ENCODE measurements around the gene VAMP4.

Gene VAMP4, protein sequence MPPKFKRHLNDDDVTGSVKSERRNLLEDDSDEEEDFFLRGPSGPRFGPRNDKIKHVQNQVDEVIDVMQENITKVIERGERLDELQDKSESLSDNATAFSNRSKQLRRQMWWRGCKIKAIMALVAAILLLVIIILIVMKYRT

DNA sequence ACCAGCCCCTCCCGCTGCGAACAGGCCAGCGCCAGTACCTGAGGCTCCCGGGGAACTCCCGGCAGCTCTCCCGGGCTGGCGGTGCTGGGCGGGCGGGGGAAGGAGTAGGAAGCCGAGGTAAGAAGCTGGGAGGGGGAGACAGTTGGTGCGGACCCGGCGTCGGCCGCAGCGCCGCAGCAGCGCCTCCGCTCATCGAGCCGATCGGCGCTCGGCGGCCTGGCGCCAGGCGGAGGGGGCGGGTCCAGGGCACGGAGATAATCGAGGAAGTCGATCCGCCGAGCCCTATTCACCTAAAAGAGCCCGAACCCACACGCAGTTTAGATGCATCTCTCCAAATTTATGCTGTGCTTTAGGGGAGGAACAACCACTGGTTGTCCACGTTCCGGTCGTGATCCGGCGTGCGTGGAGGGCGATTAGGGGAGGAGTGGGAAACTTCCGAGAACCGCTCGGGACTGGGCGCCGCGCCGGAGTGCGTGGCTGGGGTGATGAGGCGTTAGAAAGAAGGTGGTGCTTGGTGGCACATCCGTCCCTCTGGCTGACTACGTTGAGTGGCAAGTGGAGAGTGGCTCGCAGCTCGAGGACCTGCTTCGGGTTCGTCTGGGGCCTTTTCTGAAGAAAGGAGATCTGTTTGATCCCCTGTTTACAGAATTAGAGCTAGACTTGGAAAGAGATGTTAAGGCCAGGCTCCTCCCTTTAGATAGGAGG is at the start of gene VAMP4:
TSS of gene VAMP4 (minus strand) at position 194 of the 705 bp plus-strand sequence. CDS start 3,651 bp downstream, outside the sequence.
- peak within 1 kb of the TSS; percentile 100 for H3K4me3 ChIP-seq (ENCODE audit: low read depth, low read length)
- peak within 1 kb of the TSS; percentile 80 for H3K9ac ChIP-seq (ENCODE audit: low read depth, low read length)
- H3K36me3 ChIP-seq (ENCODE audit: control insufficient read depth, insufficient read depth, low read length) = 0 out of 2 replicates have a peak, but pooled peaks cover 4% of the 10 kb centered on the region
- H3K9me3 ChIP-seq (ENCODE audit: control insufficient read depth, insufficient read depth, low read length) = no peaks in the 10 kb centered on the region
- no peaks in the 10 kb centered on the region for H3K27me3 ChIP-seq (ENCODE audit: control insufficient read depth, insufficient read depth, low read length)
- H3K4me1 ChIP-seq (ENCODE audit: control insufficient read depth, insufficient read depth, low read length) = peaks cover 25% of the 10 kb centered on the region
- peak within 1 kb of the TSS; percentile 91 for H3K27ac ChIP-seq (ENCODE audit: low read depth, low read length)

DNA sequence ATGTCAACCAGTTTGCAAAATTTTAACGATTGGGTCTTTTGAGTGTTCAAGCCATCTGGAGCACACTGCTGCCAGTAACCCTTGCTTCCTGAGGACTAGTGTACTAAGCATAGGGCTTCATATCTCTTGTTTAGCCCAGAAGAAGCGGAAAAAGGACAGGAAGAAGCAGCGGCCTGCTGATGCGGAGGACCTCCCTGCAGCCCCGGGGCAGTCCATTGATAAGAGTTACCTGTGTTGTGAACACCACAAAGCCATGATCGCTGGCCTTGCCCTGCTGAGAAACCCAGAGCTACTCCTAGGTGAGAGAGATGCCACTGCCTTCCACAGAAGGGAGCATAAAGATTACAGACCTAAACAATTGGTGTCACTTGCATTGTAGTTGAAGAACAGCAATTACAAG is 48.5 kb upstream of the VAMP4 start:
- Histone ChIP-seq H3K36me3 (ENCODE audit: control insufficient read depth, insufficient read depth, low read length) (peaks cover 100% of the 10 kb centered on the region), H3K9ac (ENCODE audit: low read depth, low read length) (no peak overlapping the region), H3K27me3 (ENCODE audit: control insufficient read depth, insufficient read depth, low read length) (no peaks in the 10 kb centered on the region), H3K4me3 (ENCODE audit: low read depth, low read length) (no peak overlapping the region), H3K4me1 (ENCODE audit: control insufficient read depth, insufficient read depth, low read length) (no peaks in the 10 kb centered on the region), H3K27ac (ENCODE audit: low read depth, low read length) (no peak overlapping the region), H3K9me3 (ENCODE audit: control insufficient read depth, insufficient read depth, low read length) (no peaks in the 10 kb centered on the region)

DNA sequence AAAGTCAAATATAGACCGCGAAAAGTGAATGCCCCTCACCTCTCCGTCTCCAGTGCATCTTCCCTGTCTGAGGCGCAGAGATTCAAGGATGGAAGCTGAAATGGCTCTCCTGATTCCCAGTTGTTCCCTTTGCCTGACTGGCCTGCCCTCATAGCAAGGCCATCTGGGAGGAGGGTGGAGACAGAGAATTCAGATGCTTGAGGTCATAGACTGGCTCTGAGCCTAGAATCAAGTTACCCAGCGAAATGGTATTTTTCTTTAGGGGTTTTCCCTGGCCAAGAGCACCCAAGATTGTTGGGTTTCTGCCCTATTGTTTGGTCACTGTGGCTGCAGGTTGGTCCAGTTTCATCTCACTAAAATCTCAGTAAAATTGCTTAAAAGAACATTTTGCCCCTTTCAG is 46.8 kb upstream of the VAMP4 start:
- H3K9me3 ChIP-seq (ENCODE audit: control insufficient read depth, insufficient read depth, low read length) = no peaks in the 10 kb centered on the region
- no peaks in the 10 kb centered on the region for H3K27me3 ChIP-seq (ENCODE audit: control insufficient read depth, insufficient read depth, low read length)
- no peaks in the 10 kb centered on the region for H3K4me1 ChIP-seq (ENCODE audit: control insufficient read depth, insufficient read depth, low read length)
- H3K4me3 ChIP-seq (ENCODE audit: low read depth, low read length) = no peak overlapping the region
- peaks cover 98% of the 10 kb centered on the region for H3K36me3 ChIP-seq (ENCODE audit: control insufficient read depth, insufficient read depth, low read length)
- no peak overlapping the region for H3K9ac ChIP-seq (ENCODE audit: low read depth, low read length)
- H3K27ac ChIP-seq (ENCODE audit: low read depth, low read length) = no peak overlapping the region

DNA sequence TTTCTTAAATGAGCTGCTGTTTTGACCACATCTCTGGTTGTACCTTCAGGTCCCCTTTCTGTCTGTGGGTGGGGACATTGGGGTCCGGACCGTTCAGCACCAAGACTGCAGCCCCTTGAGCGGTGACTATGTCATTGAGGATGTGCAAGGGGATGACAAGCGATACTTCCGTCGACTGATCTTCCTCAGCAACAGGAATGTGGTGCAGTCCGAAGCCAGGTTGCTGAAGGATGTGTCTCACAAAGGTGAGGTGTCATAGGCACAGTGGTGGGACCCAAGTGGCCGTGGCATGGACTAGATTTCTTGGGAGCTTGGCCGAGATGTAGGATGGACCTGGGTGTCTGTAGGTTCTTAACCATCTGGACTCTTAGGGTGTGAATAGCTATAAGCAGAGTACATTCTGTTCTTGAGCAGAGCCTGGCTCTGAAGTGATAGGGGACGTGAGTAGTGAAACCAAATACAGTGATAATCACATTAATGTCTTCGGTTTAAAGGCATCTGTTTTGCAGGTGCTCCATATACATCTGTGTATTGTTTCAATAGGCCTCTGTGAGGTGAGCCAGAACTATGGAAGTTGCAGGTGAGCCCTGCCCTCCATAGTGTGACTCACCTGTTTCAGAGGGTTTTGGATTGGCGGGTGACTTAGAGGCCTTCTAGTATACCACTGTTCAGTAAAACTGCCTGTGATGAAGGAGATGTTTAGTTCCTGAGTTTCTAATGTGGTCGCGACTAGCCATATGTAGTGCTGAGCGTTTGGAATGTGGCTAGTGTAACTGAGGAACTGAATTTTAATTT is 46.0 kb upstream of the VAMP4 start:
- peaks cover 4% of the 10 kb centered on the region; the same call in 1 of the 2 replicates for H3K4me1 ChIP-seq (ENCODE audit: control insufficient read depth, insufficient read depth, low read length)
- no peak overlapping the region for H3K27ac ChIP-seq (ENCODE audit: low read depth, low read length)
- no peaks in the 10 kb centered on the region for H3K27me3 ChIP-seq (ENCODE audit: control insufficient read depth, insufficient read depth, low read length)
- H3K36me3 ChIP-seq (ENCODE audit: control insufficient read depth, insufficient read depth, low read length) = peaks cover 98% of the 10 kb centered on the region
- no peaks in the 10 kb centered on the region for H3K9me3 ChIP-seq (ENCODE audit: control insufficient read depth, insufficient read depth, low read length)
- H3K4me3 ChIP-seq (ENCODE audit: low read depth, low read length) = no peak overlapping the region
- no peak overlapping the region for H3K9ac ChIP-seq (ENCODE audit: low read depth, low read length)

DNA sequence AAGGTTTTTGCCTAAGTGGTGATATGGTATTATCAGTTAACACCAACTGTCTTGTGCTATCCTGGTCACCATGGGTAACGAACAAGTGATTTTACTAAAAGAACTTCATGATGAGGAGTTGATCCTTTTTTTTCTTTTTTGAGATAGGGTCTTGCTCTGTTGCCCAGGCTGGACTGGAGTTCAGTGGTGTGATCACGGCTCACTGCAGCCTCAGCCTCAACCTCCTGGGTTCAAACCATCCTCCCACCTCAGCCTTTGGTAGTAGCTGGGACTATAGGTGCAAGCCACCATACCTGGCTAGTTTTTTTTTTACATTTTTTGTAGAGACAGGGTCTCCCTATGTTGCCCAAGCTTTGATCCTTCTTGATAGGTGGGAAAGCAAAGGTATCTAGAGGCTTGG is 44.7 kb upstream of the VAMP4 start:
- Histone ChIP-seq H3K4me1 (ENCODE audit: control insufficient read depth, insufficient read depth, low read length) (peaks cover 7% of the 10 kb centered on the region; the same call in 1 of the 2 replicates), H3K36me3 (ENCODE audit: control insufficient read depth, insufficient read depth, low read length) (peaks cover 84% of the 10 kb centered on the region), H3K9ac (ENCODE audit: low read depth, low read length) (no peak overlapping the region), H3K4me3 (ENCODE audit: low read depth, low read length) (no peak overlapping the region), H3K9me3 (ENCODE audit: control insufficient read depth, insufficient read depth, low read length) (no peaks in the 10 kb centered on the region), H3K27me3 (ENCODE audit: control insufficient read depth, insufficient read depth, low read length) (no peaks in the 10 kb centered on the region), H3K27ac (ENCODE audit: low read depth, low read length) (no peak overlapping the region)

DNA sequence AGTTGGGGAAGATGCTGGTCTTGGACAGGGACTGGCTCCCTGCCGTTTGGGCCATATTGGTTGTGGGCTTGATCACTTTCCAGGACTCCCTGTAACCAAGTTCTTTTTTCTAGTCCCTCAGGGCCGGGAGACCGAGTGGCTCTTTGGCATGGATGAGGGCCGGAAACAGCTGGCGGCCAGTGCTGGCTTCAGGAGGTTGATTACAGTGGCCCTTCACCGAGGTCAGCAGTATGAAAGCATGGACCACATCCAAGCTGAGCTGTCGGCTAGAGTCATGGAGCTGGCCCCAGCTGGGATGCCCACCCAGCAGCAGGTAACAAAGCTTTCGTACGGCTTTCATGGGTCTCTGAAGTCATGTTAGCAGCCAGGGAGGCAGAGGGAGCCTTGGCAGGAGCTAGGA is 43.9 kb upstream of the VAMP4 start:
- Histone ChIP-seq H3K36me3 (ENCODE audit: control insufficient read depth, insufficient read depth, low read length) (peaks cover 76% of the 10 kb centered on the region), H3K9ac (ENCODE audit: low read depth, low read length) (no peak overlapping the region), H3K27me3 (ENCODE audit: control insufficient read depth, insufficient read depth, low read length) (no peaks in the 10 kb centered on the region), H3K4me1 (ENCODE audit: control insufficient read depth, insufficient read depth, low read length) (peaks cover 7% of the 10 kb centered on the region; the same call in 1 of the 2 replicates), H3K9me3 (ENCODE audit: control insufficient read depth, insufficient read depth, low read length) (no peaks in the 10 kb centered on the region), H3K27ac (ENCODE audit: low read depth, low read length) (no peak overlapping the region), H3K4me3 (ENCODE audit: low read depth, low read length) (no peak overlapping the region)

DNA sequence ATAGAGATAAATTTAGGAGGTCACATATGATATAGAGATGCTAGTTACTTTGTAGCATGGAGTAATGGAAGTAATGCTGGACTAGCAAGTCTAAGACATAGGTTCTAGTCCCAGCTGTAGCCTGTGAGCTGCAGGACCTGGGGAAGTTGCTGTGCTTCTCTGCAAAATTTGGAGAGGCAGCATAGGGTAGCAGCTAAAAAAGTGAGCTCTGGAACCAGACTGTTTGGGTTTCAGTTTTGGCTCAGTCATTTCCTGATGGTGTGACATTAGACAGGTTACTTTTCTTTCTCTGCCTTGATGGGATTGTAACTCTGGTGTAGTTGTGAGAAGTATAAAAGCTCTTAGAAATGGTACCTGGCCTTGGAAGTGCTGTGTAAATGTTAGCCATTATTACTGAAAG is 42.9 kb upstream of the VAMP4 start:
- H3K4me1 ChIP-seq (ENCODE audit: control insufficient read depth, insufficient read depth, low read length) = peaks cover 7% of the 10 kb centered on the region; the same call in 1 of the 2 replicates
- H3K36me3 ChIP-seq (ENCODE audit: control insufficient read depth, insufficient read depth, low read length) = peaks cover 67% of the 10 kb centered on the region
- no peaks in the 10 kb centered on the region for H3K9me3 ChIP-seq (ENCODE audit: control insufficient read depth, insufficient read depth, low read length)
- H3K4me3 ChIP-seq (ENCODE audit: low read depth, low read length) = no peak overlapping the region
- no peak overlapping the region for H3K9ac ChIP-seq (ENCODE audit: low read depth, low read length)
- no peak overlapping the region for H3K27ac ChIP-seq (ENCODE audit: low read depth, low read length)
- H3K27me3 ChIP-seq (ENCODE audit: control insufficient read depth, insufficient read depth, low read length) = no peaks in the 10 kb centered on the region

DNA sequence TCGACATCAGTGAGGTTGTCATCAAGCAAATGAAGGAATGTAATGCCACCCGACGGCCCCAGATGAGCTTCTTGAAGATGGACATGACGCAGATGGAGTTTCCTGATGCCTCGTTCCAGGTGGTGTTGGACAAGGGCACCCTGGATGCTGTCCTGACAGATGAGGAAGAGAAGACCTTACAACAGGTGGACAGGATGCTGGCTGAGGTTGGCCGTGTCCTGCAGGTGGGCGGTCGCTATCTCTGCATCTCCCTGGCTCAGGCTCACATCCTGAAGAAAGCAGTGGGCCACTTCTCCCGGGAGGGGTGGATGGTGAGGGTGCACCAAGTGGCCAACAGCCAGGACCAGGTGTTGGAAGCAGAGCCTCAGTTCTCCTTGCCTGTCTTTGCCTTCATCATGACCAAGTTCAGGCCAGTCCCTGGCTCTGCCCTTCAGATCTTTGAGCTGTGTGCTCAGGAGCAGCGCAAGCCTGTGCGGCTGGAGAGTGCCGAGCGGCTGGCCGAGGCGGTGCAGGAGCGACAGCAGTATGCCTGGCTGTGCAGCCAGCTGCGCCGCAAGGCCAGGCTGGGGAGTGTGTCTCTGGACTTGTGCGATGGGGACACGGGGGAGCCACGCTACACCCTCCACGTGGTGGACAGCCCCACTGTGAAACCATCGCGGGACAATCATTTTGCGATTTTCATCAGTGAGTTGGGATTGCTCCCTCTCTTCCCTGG is 42.1 kb upstream of the VAMP4 start:
- Histone ChIP-seq H3K36me3 (ENCODE audit: control insufficient read depth, insufficient read depth, low read length) (peaks cover 58% of the 10 kb centered on the region), H3K27ac (ENCODE audit: low read depth, low read length) (no peak overlapping the region), H3K9ac (ENCODE audit: low read depth, low read length) (no peak overlapping the region), H3K4me3 (ENCODE audit: low read depth, low read length) (no peak overlapping the region), H3K9me3 (ENCODE audit: control insufficient read depth, insufficient read depth, low read length) (no peaks in the 10 kb centered on the region), H3K4me1 (ENCODE audit: control insufficient read depth, insufficient read depth, low read length) (peaks cover 7% of the 10 kb centered on the region; the same call in 1 of the 2 replicates), H3K27me3 (ENCODE audit: control insufficient read depth, insufficient read depth, low read length) (no peaks in the 10 kb centered on the region)

DNA sequence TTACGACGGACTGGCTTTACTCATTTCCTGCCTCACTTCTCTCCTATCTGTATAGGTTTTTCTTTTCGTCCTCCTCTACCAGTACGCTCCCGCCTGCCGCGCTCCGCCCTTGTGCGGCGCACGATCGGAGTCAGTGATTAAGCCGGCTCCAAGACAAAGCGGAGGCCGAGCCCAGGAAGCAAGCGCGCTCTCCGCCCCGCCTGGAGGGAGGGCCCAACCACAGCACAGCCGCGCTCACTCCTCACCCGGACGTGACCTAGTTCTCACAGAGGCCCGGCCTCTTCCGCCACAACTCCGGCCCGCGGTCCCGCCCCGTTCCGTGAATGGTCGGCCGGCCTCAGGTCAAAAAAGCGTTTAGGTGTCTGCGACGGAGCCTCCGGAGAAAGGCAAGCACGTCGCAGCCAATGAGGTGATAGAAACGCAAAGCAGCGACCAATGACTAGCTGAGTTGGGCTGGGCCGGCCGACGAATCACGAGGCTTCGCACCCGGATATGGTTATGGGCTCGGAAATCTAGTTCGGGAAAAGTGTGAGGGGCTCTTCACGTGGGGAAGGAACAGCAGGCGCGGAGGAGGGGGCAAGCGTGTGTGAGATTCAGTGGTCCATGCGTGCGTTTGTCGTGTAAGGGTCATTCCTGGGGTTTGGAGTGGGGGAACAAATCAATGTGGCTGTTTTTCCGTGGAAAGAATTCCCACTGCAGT is 39.5 kb upstream of the VAMP4 start, which contains the start of gene METTL13:
TSS of gene METTL13 (plus strand) at position 485 of the 700 bp plus-strand sequence. CDS start 308 bp downstream, outside the sequence.
- peak within 1 kb of the TSS; percentile 91 for H3K27ac ChIP-seq (ENCODE audit: low read depth, low read length)
- no peaks in the 10 kb centered on the region for H3K27me3 ChIP-seq (ENCODE audit: control insufficient read depth, insufficient read depth, low read length)
- no peaks in the 10 kb centered on the region for H3K9me3 ChIP-seq (ENCODE audit: control insufficient read depth, insufficient read depth, low read length)
- peaks cover 7% of the 10 kb centered on the region; the same call in 1 of the 2 replicates for H3K4me1 ChIP-seq (ENCODE audit: control insufficient read depth, insufficient read depth, low read length)
- peak within 1 kb of the TSS; percentile 82 for H3K4me3 ChIP-seq (ENCODE audit: low read depth, low read length)
- peak within 1 kb of the TSS; percentile 71 for H3K9ac ChIP-seq (ENCODE audit: low read depth, low read length)
- peaks cover 32% of the 10 kb centered on the region for H3K36me3 ChIP-seq (ENCODE audit: control insufficient read depth, insufficient read depth, low read length)

DNA sequence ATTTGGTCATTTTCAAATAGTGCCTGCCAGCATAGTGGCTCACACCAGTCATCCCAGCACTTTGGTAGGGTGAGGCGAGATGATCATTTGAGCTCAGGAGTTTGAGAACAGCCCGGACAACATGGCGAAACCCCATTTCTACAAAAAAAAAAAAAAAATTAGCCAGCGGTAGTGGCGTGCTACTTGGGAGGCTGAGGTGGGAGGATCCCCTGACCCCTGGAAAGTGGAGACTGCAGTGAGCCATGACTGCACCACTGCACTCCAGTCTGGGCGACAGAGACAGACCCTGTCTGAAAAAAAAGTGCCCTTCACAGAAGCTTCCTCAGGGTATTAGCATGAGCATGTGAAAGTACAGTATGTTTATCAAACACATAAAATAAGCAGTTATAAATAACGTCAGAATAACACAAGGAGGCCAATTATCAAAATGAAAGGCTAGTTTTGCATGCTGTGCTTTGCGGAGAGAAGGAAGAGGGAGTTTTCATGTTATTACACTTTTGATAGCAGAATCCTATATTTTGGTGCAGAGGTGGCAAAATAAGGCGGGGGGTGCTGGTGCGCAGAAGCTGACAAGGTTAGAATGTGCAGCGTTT is 38.8 kb upstream of the VAMP4 start:
- H3K27me3 ChIP-seq (ENCODE audit: control insufficient read depth, insufficient read depth, low read length) = no peaks in the 10 kb centered on the region
- H3K4me1 ChIP-seq (ENCODE audit: control insufficient read depth, insufficient read depth, low read length) = peaks cover 7% of the 10 kb centered on the region; the same call in 1 of the 2 replicates
- peak overlapping the region; percentile 70 for H3K4me3 ChIP-seq (ENCODE audit: low read depth, low read length)
- H3K9ac ChIP-seq (ENCODE audit: low read depth, low read length) = peak overlapping the region; percentile 68
- H3K27ac ChIP-seq (ENCODE audit: low read depth, low read length) = peak overlapping the region; percentile 91
- peaks cover 26% of the 10 kb centered on the region for H3K36me3 ChIP-seq (ENCODE audit: control insufficient read depth, insufficient read depth, low read length)
- no peaks in the 10 kb centered on the region for H3K9me3 ChIP-seq (ENCODE audit: control insufficient read depth, insufficient read depth, low read length)

Data from HUES48 (cell line).